Heart left ventricle (tissue), 16 donors: ENCODE data around the gene IGSF5. TPM values are rescaled to one million over a fixed set of nuclear protein-coding genes. Genes with fewer than 3 reads are reported as not detected.
"Not testable (repeated sequence)": the region's sequence is repeated elsewhere in the genome, so short reads cannot be mapped to it uniquely, and the experiment has no call there.

ENCODE experiments used
- ATAC-seq, 4 donors: fragments of 200-7000 bp; cut with Tn5 transposase; one replicate each; pipeline ENCODE4 v1.9.1; 2020 to 2022; ENCODE audit warnings: moderate library complexity in 4 of 4, mild to moderate bottlenecking in 3 of 4, moderate number of reproducible peaks in 1 of 4
- DNase-seq, 5 donors: peaks; one replicate each; pipeline ENCODE4 v3.0.0-alpha.2; 2020
- H3K27ac ChIP-seq, 12 donors: fragments of 200-600 bp; sonication (generic) in 4 of 12; one replicate each; pipeline versions ENCODE4 v1.5.0 to v1.8.0; 2016 to 2022; ENCODE audit warnings: mild to moderate bottlenecking in 2 of 12
- H3K27me3 ChIP-seq, 9 donors: fragments of 200-600 bp; sonication (generic) in 2 of 9; one replicate each; pipeline versions ENCODE4 v1.5.1 to v1.8.0; 2016 to 2022; ENCODE audit warnings: mild to moderate bottlenecking in 3 of 9
- H3K36me3 ChIP-seq, 9 donors: fragments of 200-600 bp; sonication (generic) in 2 of 9; one replicate each; pipeline versions ENCODE4 v1.5.0 to v1.8.0; 2018 to 2022; ENCODE audit warnings: mild to moderate bottlenecking in 2 of 9
- H3K4me1 ChIP-seq, 12 donors: fragments of 200-600 bp; sonication (generic) in 4 of 12; one replicate each; pipeline versions ENCODE4 v1.5.0 to v1.8.0; 2016 to 2022; ENCODE audit warnings: mild to moderate bottlenecking in 3 of 12
- H3K4me3 ChIP-seq, 12 donors: fragments of 200-600 bp; sonication (generic) in 4 of 12; one replicate each; pipeline versions ENCODE4 v1.5.0 to v1.8.0; 2017 to 2022; ENCODE audit warnings: mild to moderate bottlenecking in 9 of 12, moderate library complexity in 4 of 12
- H3K9me3 ChIP-seq, 12 donors: fragments of 200-600 bp; sonication (generic) in 4 of 12; one replicate each; pipeline versions ENCODE4 v1.5.0 to v1.8.0; 2016 to 2022; ENCODE audit warnings: mild to moderate bottlenecking in 1 of 12
- POLR2A ChIP-seq, 2 donors: fragments of 450-650 bp; IDR thresholded peaks; one replicate each; pipeline ENCODE4 v1.6.1; 2017; ENCODE audit warnings: antibody characterized with exemption in 2 of 2, mild to moderate bottlenecking in 2 of 2, moderate library complexity in 2 of 2
- WGBS, 4 donors: extraction: QIAGEN DNeasy Blood & Tissue Kit in 2 of 4; methylation state at CpG; one replicate each; pipeline versions ENCODE4 v1.1.5 to v1.1.7; 2013 to 2018; 5-methylcytosine and 5-hydroxymethylcytosine counted together
- intact Hi-C, 10 donors: fragments of 100-400 bp; cut with DNase I; formaldehyde crosslinking; loops; one replicate each; pipeline versions ENCODE4 v1.11.1 to v1.14.2; 2022
- long read RNA-seq, 3 donors: library from polyadenylated mRNA; unstranded; transcript quantifications; one replicate each; pipeline ENCODE4 v2.0.0, GENCODE V29; 2020 to 2021
- polyA plus RNA-seq, 2 donors: library from polyadenylated mRNA; stranded (reverse); fragments of 200-250 nt; gene quantifications; one replicate each; pipeline ENCODE4 v1.2.3, GENCODE V29; 2013
- total RNA-seq, 9 donors: library from RNA; depleted of rRNA in 2 of 9; stranded (reverse); fragments of >200 nt in 2 of 9; fragmentation: NEBNext Ultra II Directional in 3 of 9; extraction: Animal tissue kit (Norgen Biotek cat#: 25700) in 3 of 9; gene quantifications; one replicate each; pipeline versions ENCODE4 v1.1.0 to v1.2.4, GENCODE V29; 2016 to 2023
- TF ChIP-seq, protein P1 (sequence below), 12 donors: fragments of 200-600 bp; sonication (generic) in 4 of 12; IDR thresholded peaks; one replicate each; pipeline versions ENCODE4 v1.5.0 to v1.8.0; 2018 to 2022; ENCODE audit warnings: antibody characterized with exemption in 12 of 12, mild to moderate bottlenecking in 5 of 12
- donor health status: ischemic (EF 13 %, LVEDD 7.1; RV severe dilation, severe dysfunction).
- donor health status: healthy with polysubstance abuse.
- donor health status: DM: no; HTN: yes; CAD: no.
- donor health status: DM: no; HTN: no; CAD: no.
- donor health status: ischemic (EF 25% LVEDD 6.9; RV normal size, moderate dysfunction).
- donor health status: ischemic (EF 25% LVEDD 5.7; RV mildly dilated, moderate dysfunction).
- donor health status: healthy.
- donor health status: DM: yes; HTN: yes; CAD: no.
- donor health status: ischemic (EF 35%, LVEDD 5.7; RV mildly dilated, moderate dysfunction).
- donor health status: nonischemic (EF 11% LVEDD 7.7; RV severe dilation, severe dysfunction).
- donor health status: DM: yes; HTN: yes; CAD: no.
- donor health status: PGD.
- donor health status: ischemic (EF 29% LVEDD 5.4; RV normal size, mild dysfunction).
- donor health status: nonischemic (EF 23%, LVEDD 6.1; RV moderate dilation, normal function).

The IGSF5 gene
- total RNA-seq (1 to 10 TPM; 1.4 to 6.4 (median 4.7) TPM), polyA plus RNA-seq (1 to 10 TPM in 1 of 2 donors, under 1 TPM in 1; 0.98 to 4.2 TPM)
- long read RNA-seq, donor 1, partial matches to known transcripts: 0 of 11 reads
- long read RNA-seq, donor 1, other reads (novel, unspliced or antisense): 11 of 11 reads
- long read RNA-seq, donor 2, partial matches to known transcripts: 0 of 7 reads
- long read RNA-seq, donor 2, other reads (novel, unspliced or antisense): 7 of 7 reads
- long read RNA-seq, donor 3, partial matches to known transcripts: 0 of 2 reads
- long read RNA-seq, donor 3, other reads (novel, unspliced or antisense): 2 of 2 reads

DNA sequence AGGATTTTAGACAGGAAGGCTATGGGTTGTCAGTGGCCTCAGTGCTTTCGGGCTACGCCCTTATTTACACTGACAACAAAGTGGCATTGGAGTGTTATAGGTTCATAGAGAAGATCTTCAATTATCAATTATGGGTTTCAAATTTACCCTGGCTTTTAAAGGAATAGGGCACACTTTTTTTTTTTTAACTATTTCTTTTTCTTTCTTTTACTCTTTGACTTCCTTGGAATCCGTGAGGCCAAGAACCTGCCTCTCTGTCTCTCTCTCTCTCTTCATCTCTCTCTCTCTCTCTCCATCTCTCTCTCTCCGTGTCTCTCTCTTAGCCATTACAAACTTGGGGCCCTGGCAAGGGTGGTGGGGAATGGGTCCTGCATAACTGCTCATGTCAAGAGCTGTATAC is at the start of gene IGSF5:
IGSF5 (plus strand) TSS at position 301 of the 400 bp plus-strand sequence. CDS start 327 bp downstream, outside the sequence.
- H3K4me1 ChIP-seq, DNase-seq, H3K9me3 ChIP-seq, H3K27ac ChIP-seq, H3K27me3 ChIP-seq, H3K36me3 ChIP-seq, H3K4me3 ChIP-seq, intact Hi-C loops, ATAC-seq: not testable (repeated sequence)
- 76 to 92% (median 84%) methylated on average over 4 of the region's 4 CpGs for WGBS, 4 donors

DNA sequence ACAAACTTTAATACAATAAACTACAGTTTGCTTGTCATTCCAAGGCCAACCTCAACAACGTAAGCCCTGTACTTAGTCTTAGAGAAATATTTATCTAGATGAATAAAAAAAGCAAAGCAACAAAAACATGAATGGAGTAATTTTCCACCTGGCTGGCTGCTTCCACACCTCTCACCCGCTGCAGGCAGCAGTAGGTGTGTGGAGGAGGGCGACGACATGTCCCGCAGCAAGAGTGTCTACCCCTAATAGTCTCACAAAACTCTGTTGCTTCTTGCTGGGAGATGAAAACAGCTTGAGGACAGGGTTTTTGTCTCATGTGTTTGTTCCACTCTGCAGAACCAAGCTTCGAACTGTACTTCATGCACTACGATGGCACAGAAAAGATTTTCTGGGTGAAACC is 48.8 kb upstream of the IGSF5 start:
- no peaks in the 10 kb centered on the region for H3K9me3 ChIP-seq
- ATAC-seq (no peak), DNase-seq (no peak)
- H3K27ac ChIP-seq: no peak overlapping the region
- TF ChIP-seq, protein P1, sequence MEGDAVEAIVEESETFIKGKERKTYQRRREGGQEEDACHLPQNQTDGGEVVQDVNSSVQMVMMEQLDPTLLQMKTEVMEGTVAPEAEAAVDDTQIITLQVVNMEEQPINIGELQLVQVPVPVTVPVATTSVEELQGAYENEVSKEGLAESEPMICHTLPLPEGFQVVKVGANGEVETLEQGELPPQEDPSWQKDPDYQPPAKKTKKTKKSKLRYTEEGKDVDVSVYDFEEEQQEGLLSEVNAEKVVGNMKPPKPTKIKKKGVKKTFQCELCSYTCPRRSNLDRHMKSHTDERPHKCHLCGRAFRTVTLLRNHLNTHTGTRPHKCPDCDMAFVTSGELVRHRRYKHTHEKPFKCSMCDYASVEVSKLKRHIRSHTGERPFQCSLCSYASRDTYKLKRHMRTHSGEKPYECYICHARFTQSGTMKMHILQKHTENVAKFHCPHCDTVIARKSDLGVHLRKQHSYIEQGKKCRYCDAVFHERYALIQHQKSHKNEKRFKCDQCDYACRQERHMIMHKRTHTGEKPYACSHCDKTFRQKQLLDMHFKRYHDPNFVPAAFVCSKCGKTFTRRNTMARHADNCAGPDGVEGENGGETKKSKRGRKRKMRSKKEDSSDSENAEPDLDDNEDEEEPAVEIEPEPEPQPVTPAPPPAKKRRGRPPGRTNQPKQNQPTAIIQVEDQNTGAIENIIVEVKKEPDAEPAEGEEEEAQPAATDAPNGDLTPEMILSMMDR (IDR thresholded peaks at IDR 0.05): no peak
- TF ChIP-seq POLR2A (IDR thresholded peaks at IDR 0.05): no peak
- no peaks in the 10 kb centered on the region for H3K4me1 ChIP-seq
- H3K4me3 ChIP-seq: no peak overlapping the region
- intact Hi-C loops: no loop called here
- WGBS, 4 donors: 93 to 96% (median 95%) methylated on average over 7 of the region's 7 CpGs
- no peaks in the 10 kb centered on the region for H3K27me3 ChIP-seq
- no peaks in the 10 kb centered on the region for H3K36me3 ChIP-seq

DNA sequence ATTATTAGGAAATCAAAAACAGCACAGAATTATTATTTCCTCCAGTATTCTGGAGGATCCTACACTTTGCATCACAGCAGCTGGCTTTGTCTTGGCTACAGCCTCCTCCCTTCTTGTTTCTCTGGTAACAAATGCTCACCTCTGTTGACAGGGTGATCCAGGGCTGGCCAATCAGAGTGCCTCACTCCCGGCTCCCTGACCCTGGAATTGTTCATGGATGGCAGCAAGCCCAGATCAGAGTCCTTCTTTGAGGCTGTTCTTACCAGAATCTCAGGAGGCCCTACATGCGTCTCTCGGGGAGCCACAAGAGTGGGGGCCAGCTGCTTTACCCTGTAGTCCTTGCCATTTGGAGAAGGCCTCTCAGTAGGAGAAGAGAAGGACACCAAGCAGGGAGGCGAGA is 48.4 kb upstream of the IGSF5 start:
- H3K9me3 ChIP-seq: no peaks in the 10 kb centered on the region
- no peak for DNase-seq
- TF ChIP-seq, protein P1 (IDR thresholded peaks at IDR 0.05): no peak
- no peak for TF ChIP-seq POLR2A (IDR thresholded peaks at IDR 0.05)
- no peak overlapping the region for H3K4me3 ChIP-seq
- no peaks in the 10 kb centered on the region for H3K27me3 ChIP-seq
- intact Hi-C loops: no loop called here
- WGBS, 4 donors: 44 to 69% (median 58%) methylated on average over 4 of the region's 4 CpGs
- no peaks in the 10 kb centered on the region for H3K4me1 ChIP-seq
- no peak overlapping the region for H3K27ac ChIP-seq
- ATAC-seq: no peak
- no peaks in the 10 kb centered on the region for H3K36me3 ChIP-seq

DNA sequence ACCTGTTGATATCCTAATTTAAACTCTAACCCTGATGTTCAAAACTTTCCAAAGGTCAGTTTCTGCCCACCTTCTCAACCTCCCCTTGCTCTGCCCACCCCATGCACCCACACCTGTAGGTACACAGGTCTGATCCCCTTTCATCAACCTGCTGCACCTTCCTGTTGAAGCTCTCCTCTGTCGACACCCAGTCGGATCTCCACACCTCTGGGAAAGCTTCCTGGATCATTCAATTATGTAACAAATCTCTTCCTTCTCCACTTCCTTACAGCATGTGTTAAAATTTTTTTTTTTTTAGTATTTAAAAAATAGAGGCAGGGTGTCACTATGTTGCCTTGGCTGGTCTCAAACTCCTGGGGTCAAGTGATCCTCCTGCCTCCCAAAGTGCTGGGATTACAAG is 44.7 kb upstream of the IGSF5 start:
- no peaks in the 10 kb centered on the region for H3K27me3 ChIP-seq

More for the DNA sequence above, 44.7 kb upstream of the IGSF5 start:
- Histone ChIP-seq H3K4me3 (no peak overlapping the region), H3K4me1 (no peaks in the 10 kb centered on the region), H3K36me3 (no peaks in the 10 kb centered on the region), H3K9me3 (peaks cover 0 to 17% (median 8%) of the 10 kb centered on the region in 12 donors), H3K27ac (no peak overlapping the region)
- intact Hi-C loops: no loop called here
- no peak for ATAC-seq
- WGBS, 4 donors: 62 to 73% (median 69%) methylated on average over 2 of the region's 2 CpGs
- no peak for TF ChIP-seq POLR2A (IDR thresholded peaks at IDR 0.05)
- TF ChIP-seq, protein P1 (IDR thresholded peaks at IDR 0.05): no peak
- DNase-seq: no peak
